HepG2 (cell line): ENCODE measurements around the gene DNMT3B. TPM values are rescaled to one million over a fixed set of nuclear protein-coding genes. Genes with fewer than 3 reads are reported as not detected.
A peak's percentile ranks its signal among the peaks of the same experiment; 100 is the strongest.

Experiments
- AKAP8 ChIP-seq: sonication (generic); formaldehyde crosslinking; IDR thresholded peaks from 2 replicates; pipeline ENCODE4 v1.5.1; 2020; ENCODE audit warnings: mild to moderate bottlenecking, missing genetic modification reagents
- ATF7-NPFF ChIP-seq: sonication (generic); formaldehyde crosslinking; IDR thresholded peaks from 2 replicates; pipeline ENCODE4 v1.8.1; 2023; ENCODE audit warnings: mild to moderate bottlenecking, low read depth, missing genetic modification reagents, moderate library complexity
- BHLHE40 ChIP-seq: IDR thresholded peaks from 2 replicates; pipeline ENCODE4 v1.6.1; 2011; ENCODE audit warnings: low read length, improper control_type of control experiment
- DR1 ChIP-seq: sonication (generic); formaldehyde crosslinking; IDR thresholded peaks from 2 replicates; pipeline ENCODE4 v1.8.0; 2021; ENCODE audit warnings: mild to moderate bottlenecking, missing genetic modification reagents, inconsistent platforms
- HDAC1 ChIP-seq: sonication (generic); formaldehyde crosslinking; IDR thresholded peaks from 2 replicates; pipeline ENCODE4 v1.5.1; 2020; ENCODE audit warnings: mild to moderate bottlenecking, missing genetic modification reagents
- HMGA1 ChIP-seq: sonication (generic); formaldehyde crosslinking; conservative IDR thresholded peaks from 2 replicates; pipeline ENCODE4 v1.4.0; 2020; ENCODE audit warnings: missing genetic modification reagents
- HNRNPK ChIP-seq: fragments of 200-400 bp; formaldehyde crosslinking; IDR thresholded peaks from 2 replicates; pipeline ENCODE4 v1.6.1; 2018; ENCODE audit warnings: low read length, low read depth, moderate library complexity, mild to moderate bottlenecking; ENCODE audit not compliant: poor library complexity, severe bottlenecking
- JARID2 ChIP-seq: sonication (generic); formaldehyde crosslinking; IDR thresholded peaks from 2 replicates; pipeline ENCODE4 v1.8.1; 2023; ENCODE audit warnings: missing genetic modification reagents, inconsistent platforms; ENCODE audit not compliant: insufficient replicate concordance
- MAFG ChIP-seq: sonication (generic); formaldehyde crosslinking; IDR thresholded peaks from 2 replicates; pipeline ENCODE4 v1.5.1; 2020; ENCODE audit warnings: mild to moderate bottlenecking, missing genetic modification reagents
- MIER3 ChIP-seq: IDR thresholded peaks from 2 replicates; pipeline ENCODE4 v1.6.1; 2016; ENCODE audit warnings: missing compliant biosample characterization, borderline replicate concordance
- NR2C2 ChIP-seq: sonication (generic); formaldehyde crosslinking; IDR thresholded peaks from 2 replicates; pipeline ENCODE4 v1.4.0; 2020; ENCODE audit warnings: missing genetic modification reagents, mild to moderate bottlenecking, moderate library complexity, borderline replicate concordance
- PHF21A ChIP-seq: sonication (generic); formaldehyde crosslinking; IDR thresholded peaks from 2 replicates; pipeline ENCODE4 v1.5.0; 2020; ENCODE audit warnings: mild to moderate bottlenecking, missing genetic modification reagents
- RARG ChIP-seq: sonication (generic); formaldehyde crosslinking; IDR thresholded peaks from 2 replicates; pipeline ENCODE4 v1.4.0; 2020; ENCODE audit warnings: low read depth, mild to moderate bottlenecking, missing genetic modification reagents
- SAFB2 ChIP-seq: sonication (generic); formaldehyde crosslinking; IDR thresholded peaks from 2 replicates; pipeline ENCODE4 v1.5.1; 2020; ENCODE audit warnings: missing genetic modification reagents, low read depth, mild to moderate bottlenecking, borderline replicate concordance
- STAG1 ChIP-seq: sonication (generic); formaldehyde crosslinking; IDR thresholded peaks from 2 replicates; pipeline ENCODE4 v1.4.0; 2020; ENCODE audit warnings: missing genetic modification reagents
- TAF15 ChIP-seq: fragments of 200-400 bp; formaldehyde crosslinking; IDR thresholded peaks from one replicate; pipeline ENCODE4 v1.6.1; 2018; ENCODE audit warnings: mild to moderate bottlenecking, low read depth, low read length; ENCODE audit not compliant: poor library complexity, severe bottlenecking
- THAP9 ChIP-seq: sonication (generic); formaldehyde crosslinking; IDR thresholded peaks from 2 replicates; pipeline ENCODE4; 2020; ENCODE audit warnings: missing genetic modification reagents, mild to moderate bottlenecking, borderline replicate concordance
- TRIM24 ChIP-seq: sonication (generic); formaldehyde crosslinking; IDR thresholded peaks from 2 replicates; pipeline ENCODE4 v1.8.0; 2022; ENCODE audit warnings: mild to moderate bottlenecking, missing genetic modification reagents
- ZKSCAN8 ChIP-seq: IDR thresholded peaks from 2 replicates; pipeline ENCODE4 v1.6.1; 2016; ENCODE audit warnings: borderline replicate concordance, missing genetic modification reagents, missing compliant biosample characterization
- ZNF713 ChIP-seq: sonication (generic); formaldehyde crosslinking; IDR thresholded peaks from 2 replicates; pipeline ENCODE4 v1.4.0; 2020; ENCODE audit warnings: mild to moderate bottlenecking, missing genetic modification reagents
- polyA plus RNA-seq, 8 experiments: library from polyadenylated mRNA; depleted of rRNA in 3 of 8; stranded (reverse) in 7 of 8; unstranded in 1 of 8; fragments of >200 nt; fragmentation: Illumina TruSeq in 4 of 8; extraction: Trizol in 4 of 8; gene quantifications; 2 replicates each; pipeline versions ENCODE4 v1.2.1 to v1.2.3, GENCODE V29; 2011 to 2016; ENCODE audit warnings: low read depth in 4 of 8, missing spikeins in 1 of 8, mixed read lengths in 1 of 8; ENCODE audit not compliant: insufficient read depth in 1 of 8
- total RNA-seq, 5 experiments: library from RNA; depleted of rRNA; stranded (reverse); fragments of >200 nt; fragmentation: Illumina TruSeq; extraction: Trizol; gene quantifications; 2 replicates each; pipeline ENCODE4 v1.2.3, GENCODE V29; 2016; ENCODE audit warnings: low read depth in 1 of 5
- TF ChIP-seq, protein P1 (sequence below): sonication (generic); formaldehyde crosslinking; IDR thresholded peaks from 2 replicates; pipeline ENCODE4 v1.4.0; 2020; ENCODE audit warnings: missing genetic modification reagents, borderline replicate concordance
- TF ChIP-seq, protein P2 (sequence below): sonication (generic); formaldehyde crosslinking; conservative IDR thresholded peaks from 2 replicates; pipeline ENCODE4 v1.5.0; 2020; ENCODE audit warnings: missing genetic modification reagents

DNMT3B gene
- total and polyA plus RNA-seq, 2 of the 13 experiments (the other 11 are each of a cell fraction or from before 2014, with no cell fraction given): 3.8 to 13.9 TPM

DNA sequence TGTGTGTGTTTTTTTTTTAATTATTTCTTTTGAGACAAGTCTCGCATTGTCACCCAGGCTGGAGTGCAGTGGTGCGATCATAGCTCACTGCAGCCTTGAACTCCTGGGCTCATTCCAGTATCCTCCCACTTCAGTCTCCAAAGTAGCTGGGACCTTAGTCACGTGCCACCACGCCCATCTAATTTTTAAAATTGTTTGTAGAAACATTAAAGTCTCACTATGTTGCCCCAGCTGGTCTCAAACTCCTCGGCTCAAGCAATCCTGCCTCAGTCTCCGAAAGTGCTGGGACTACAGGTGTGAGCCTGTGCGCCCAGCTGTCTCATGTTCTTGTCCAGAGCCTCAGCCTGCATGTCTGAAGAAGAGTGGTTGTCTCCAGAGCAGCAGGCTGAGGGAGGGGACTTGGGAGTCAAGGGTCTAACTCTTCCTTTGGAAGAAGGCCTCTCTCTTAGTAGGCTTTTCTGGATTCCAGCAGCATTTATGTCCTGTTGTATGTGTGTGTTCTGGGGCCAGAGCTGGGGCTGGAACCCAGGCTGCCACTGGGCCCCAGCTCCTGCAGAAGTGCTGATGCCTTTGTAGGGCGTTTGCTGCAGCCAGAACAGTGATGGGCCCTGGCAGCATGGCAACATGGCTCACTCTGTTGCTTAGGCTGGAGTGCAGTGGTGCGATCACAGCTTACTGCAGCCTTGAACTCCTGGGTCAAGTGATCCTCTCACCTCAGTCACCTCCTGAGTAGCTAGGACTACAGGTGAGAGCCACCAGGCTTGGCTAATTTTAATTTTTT is 5.4 kb downstream of the DNMT3B start (continued):
- peak; percentile 31; the same call in 1 of the 2 replicates for TF ChIP-seq PHF21A (CRISPR knock-in tag)
- TF ChIP-seq ZNF713 (CRISPR knock-in tag): no peak
- no peak for TF ChIP-seq TAF15
- no peak for TF ChIP-seq SAFB2
- TF ChIP-seq HNRNPK: no peak
- TF ChIP-seq MIER3 (CRISPR knock-in tag): no peak
- no peak for TF ChIP-seq STAG1 (CRISPR knock-in tag)
- no peak for TF ChIP-seq HDAC1 (CRISPR knock-in tag)
- TF ChIP-seq RARG (CRISPR knock-in tag): no peak
- TF ChIP-seq, protein P1, sequence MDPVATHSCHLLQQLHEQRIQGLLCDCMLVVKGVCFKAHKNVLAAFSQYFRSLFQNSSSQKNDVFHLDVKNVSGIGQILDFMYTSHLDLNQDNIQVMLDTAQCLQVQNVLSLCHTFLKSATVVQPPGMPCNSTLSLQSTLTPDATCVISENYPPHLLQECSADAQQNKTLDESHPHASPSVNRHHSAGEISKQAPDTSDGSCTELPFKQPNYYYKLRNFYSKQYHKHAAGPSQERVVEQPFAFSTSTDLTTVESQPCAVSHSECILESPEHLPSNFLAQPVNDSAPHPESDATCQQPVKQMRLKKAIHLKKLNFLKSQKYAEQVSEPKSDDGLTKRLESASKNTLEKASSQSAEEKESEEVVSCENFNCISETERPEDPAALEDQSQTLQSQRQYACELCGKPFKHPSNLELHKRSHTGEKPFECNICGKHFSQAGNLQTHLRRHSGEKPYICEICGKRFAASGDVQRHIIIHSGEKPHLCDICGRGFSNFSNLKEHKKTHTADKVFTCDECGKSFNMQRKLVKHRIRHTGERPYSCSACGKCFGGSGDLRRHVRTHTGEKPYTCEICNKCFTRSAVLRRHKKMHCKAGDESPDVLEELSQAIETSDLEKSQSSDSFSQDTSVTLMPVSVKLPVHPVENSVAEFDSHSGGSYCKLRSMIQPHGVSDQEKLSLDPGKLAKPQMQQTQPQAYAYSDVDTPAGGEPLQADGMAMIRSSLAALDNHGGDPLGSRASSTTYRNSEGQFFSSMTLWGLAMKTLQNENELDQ: no peak
- TF ChIP-seq JARID2 (CRISPR knock-in tag): no peak
- TF ChIP-seq TRIM24 (CRISPR knock-in tag): no peak
- no peak for TF ChIP-seq MAFG (CRISPR knock-in tag)
- TF ChIP-seq ZKSCAN8 (CRISPR knock-in tag): no peak
- TF ChIP-seq NR2C2 (CRISPR knock-in tag): no peak
- TF ChIP-seq HMGA1 (CRISPR knock-in tag): no peak
- 0 out of 2 replicates have a peak, but pooled peaks have one; percentile 47 for TF ChIP-seq AKAP8 (CRISPR knock-in tag)
- peak; percentile 77 for TF ChIP-seq BHLHE40
- TF ChIP-seq, protein P2, sequence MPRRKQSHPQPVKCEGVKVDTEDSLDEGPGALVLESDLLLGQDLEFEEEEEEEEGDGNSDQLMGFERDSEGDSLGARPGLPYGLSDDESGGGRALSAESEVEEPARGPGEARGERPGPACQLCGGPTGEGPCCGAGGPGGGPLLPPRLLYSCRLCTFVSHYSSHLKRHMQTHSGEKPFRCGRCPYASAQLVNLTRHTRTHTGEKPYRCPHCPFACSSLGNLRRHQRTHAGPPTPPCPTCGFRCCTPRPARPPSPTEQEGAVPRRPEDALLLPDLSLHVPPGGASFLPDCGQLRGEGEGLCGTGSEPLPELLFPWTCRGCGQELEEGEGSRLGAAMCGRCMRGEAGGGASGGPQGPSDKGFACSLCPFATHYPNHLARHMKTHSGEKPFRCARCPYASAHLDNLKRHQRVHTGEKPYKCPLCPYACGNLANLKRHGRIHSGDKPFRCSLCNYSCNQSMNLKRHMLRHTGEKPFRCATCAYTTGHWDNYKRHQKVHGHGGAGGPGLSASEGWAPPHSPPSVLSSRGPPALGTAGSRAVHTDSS: no peak
- TF ChIP-seq ATF7-NPFF (CRISPR knock-in tag): no peak
- no peak for TF ChIP-seq THAP9 (CRISPR knock-in tag)
- TF ChIP-seq DR1 (CRISPR knock-in tag): no peak
